Glutamatergic neuron (in vitro differentiated cells): ENCODE results near the gene RBM18. TPM values are rescaled to one million over a fixed set of nuclear protein-coding genes. Genes with fewer than 3 reads are reported as not detected.
A peak's percentile ranks its signal among the peaks of the same experiment; 100 is the strongest.

Experiments used
- DNase-seq: peaks from one replicate; pipeline ENCODE4 v3.0.0; 2022
- H3K27ac Mint-ChIP-seq: one replicate; pipeline ENCODE4 v1.8.0; 2020; ENCODE audit warnings: mild to moderate bottlenecking, mixed read lengths, inconsistent platforms; ENCODE audit not compliant: unreplicated experiment
- H3K27me3 Mint-ChIP-seq: one replicate; pipeline ENCODE4 v1.8.0; 2020; ENCODE audit warnings: mild to moderate bottlenecking, moderate library complexity, mixed read lengths, inconsistent platforms; ENCODE audit not compliant: unreplicated experiment
- H3K36me3 Mint-ChIP-seq: one replicate; pipeline ENCODE4 v1.8.0; 2020; ENCODE audit warnings: mild to moderate bottlenecking, mixed read lengths, inconsistent platforms; ENCODE audit not compliant: unreplicated experiment
- H3K4me1 Mint-ChIP-seq: one replicate; pipeline ENCODE4 v1.8.0; 2020; ENCODE audit warnings: mild to moderate bottlenecking, low read depth, mixed read lengths, inconsistent platforms; ENCODE audit not compliant: unreplicated experiment
- H3K4me3 Mint-ChIP-seq: one replicate; pipeline ENCODE4 v1.8.0; 2020; ENCODE audit warnings: mild to moderate bottlenecking, mixed read lengths, inconsistent platforms; ENCODE audit not compliant: unreplicated experiment
- H3K9me3 Mint-ChIP-seq: one replicate; pipeline ENCODE4 v1.8.0; 2020; ENCODE audit warnings: mild to moderate bottlenecking, moderate library complexity, mixed read lengths, inconsistent platforms; ENCODE audit not compliant: unreplicated experiment
- total RNA-seq: library from RNA; stranded (reverse); fragmentation: NEBNext Ultra II Directional; extraction: Animal tissue kit (Norgen Biotek cat#: 25700); gene quantifications from one replicate; pipeline ENCODE4 v1.2.1, GENCODE V29; 2021; ENCODE audit not compliant: unreplicated experiment
- TF ChIP-seq, protein P1 (sequence below): fragments of 200-600 bp; sonication (generic); IDR thresholded peaks from one replicate; pipeline ENCODE4 v1.5.0; 2021; ENCODE audit not compliant: partially characterized antibody, unreplicated experiment

Gene RBM18
- total RNA-seq, 1 donor from 2014 or later = 27.3 TPM

DNA sequence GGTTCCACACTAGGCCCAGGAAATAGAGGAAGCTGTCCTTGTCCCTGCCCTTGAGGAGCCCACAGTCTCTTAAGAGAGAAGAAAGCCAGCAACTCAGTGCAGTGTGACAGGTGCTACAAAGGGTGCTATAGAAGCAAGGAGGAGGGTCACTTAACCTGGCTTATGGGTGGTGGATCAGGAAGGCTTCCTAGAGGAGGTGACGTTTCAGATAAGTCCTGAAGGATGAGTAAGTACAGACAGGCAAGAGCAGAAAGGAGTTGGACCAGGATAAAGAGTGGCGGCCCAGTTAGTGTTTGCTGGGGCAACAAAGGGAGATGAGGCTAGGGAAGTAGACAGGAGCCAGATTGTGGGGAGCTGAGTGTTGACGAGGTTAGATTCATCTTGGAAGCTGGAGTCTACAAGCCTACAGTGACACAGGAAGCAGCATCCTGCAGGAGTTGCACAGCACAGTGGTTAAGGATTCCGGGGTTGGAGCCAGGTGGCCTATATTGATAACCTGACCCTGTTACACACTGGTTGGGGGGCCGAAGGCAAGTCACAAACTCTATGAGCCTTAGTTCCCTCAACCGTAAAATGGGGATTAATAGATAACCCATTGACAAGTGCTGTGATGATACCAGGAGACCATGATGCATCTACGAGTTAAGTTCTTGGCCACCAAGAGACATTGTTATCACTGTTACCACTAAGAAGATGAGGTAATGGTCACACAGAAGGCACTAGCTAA, 30.5 kb downstream of the RBM18 start:
- DNase-seq = no peak
- TF ChIP-seq, protein P1, sequence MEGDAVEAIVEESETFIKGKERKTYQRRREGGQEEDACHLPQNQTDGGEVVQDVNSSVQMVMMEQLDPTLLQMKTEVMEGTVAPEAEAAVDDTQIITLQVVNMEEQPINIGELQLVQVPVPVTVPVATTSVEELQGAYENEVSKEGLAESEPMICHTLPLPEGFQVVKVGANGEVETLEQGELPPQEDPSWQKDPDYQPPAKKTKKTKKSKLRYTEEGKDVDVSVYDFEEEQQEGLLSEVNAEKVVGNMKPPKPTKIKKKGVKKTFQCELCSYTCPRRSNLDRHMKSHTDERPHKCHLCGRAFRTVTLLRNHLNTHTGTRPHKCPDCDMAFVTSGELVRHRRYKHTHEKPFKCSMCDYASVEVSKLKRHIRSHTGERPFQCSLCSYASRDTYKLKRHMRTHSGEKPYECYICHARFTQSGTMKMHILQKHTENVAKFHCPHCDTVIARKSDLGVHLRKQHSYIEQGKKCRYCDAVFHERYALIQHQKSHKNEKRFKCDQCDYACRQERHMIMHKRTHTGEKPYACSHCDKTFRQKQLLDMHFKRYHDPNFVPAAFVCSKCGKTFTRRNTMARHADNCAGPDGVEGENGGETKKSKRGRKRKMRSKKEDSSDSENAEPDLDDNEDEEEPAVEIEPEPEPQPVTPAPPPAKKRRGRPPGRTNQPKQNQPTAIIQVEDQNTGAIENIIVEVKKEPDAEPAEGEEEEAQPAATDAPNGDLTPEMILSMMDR = no peak
- peaks cover 4% of the 10 kb centered on the region for H3K9me3 Mint-ChIP-seq
- peaks cover 12% of the 10 kb centered on the region for H3K4me1 Mint-ChIP-seq
- no peaks in the 10 kb centered on the region for H3K36me3 Mint-ChIP-seq
- H3K27me3 Mint-ChIP-seq = peaks cover 2% of the 10 kb centered on the region
- H3K27ac Mint-ChIP-seq = no peak overlapping the region
- no peak overlapping the region for H3K4me3 Mint-ChIP-seq

DNA sequence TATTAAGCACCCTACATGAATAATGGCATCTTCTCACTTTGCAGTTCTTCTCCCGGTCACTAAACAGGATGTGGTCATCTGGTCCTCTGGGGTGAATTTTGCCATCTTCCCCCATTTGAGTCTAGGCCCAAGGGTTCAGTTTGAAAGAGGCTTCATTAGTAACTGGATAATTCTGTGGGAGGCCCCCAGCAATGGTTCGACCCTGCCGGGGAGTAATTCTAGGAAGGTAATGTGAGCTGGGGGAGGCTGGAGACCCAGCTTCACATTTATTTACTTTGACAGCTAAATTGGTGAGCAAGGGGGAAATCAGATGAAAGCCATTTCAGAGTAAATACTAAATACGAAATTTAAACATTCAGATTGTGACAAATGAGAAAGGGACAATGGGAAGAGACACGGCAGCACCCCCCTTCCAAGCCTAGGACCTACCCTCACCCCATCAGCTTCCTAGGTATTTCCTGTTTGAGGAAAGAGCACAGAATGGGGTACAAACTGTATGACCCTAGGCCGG, 31.8 kb downstream of the RBM18 start:
- no peak overlapping the region for H3K27ac Mint-ChIP-seq
- H3K4me1 Mint-ChIP-seq = peaks cover 12% of the 10 kb centered on the region
- H3K4me3 Mint-ChIP-seq = no peak overlapping the region
- H3K36me3 Mint-ChIP-seq = no peaks in the 10 kb centered on the region
- H3K27me3 Mint-ChIP-seq = peaks cover 2% of the 10 kb centered on the region
- H3K9me3 Mint-ChIP-seq = peaks cover 2% of the 10 kb centered on the region
- TF ChIP-seq, protein P1 = no peak
- DNase-seq = no peak

DNA sequence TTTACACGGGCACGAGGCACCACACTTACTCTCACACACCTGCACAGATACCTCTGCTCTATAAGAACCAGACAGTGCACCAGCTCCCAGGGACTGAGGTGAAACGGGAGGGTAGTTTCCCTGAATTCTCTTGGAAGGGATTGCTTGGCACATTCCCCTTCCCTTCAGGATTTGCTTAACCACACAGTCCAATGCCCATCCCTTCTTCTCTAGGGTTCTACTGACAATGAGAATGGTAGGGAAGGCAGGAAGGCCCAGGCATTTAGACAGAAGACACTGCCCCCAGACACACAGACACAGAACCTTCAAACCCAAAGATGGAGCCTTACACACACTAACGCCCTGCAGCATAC, 35.2 kb downstream of the RBM18 start:
- no peak for DNase-seq
- H3K9me3 Mint-ChIP-seq = peaks cover 9% of the 10 kb centered on the region
- H3K27me3 Mint-ChIP-seq = peaks cover 23% of the 10 kb centered on the region
- TF ChIP-seq, protein P1 = no peak
- H3K4me1 Mint-ChIP-seq = peaks cover 9% of the 10 kb centered on the region
- no peak overlapping the region for H3K4me3 Mint-ChIP-seq
- H3K27ac Mint-ChIP-seq = no peak overlapping the region
- peaks cover 6% of the 10 kb centered on the region for H3K36me3 Mint-ChIP-seq

DNA sequence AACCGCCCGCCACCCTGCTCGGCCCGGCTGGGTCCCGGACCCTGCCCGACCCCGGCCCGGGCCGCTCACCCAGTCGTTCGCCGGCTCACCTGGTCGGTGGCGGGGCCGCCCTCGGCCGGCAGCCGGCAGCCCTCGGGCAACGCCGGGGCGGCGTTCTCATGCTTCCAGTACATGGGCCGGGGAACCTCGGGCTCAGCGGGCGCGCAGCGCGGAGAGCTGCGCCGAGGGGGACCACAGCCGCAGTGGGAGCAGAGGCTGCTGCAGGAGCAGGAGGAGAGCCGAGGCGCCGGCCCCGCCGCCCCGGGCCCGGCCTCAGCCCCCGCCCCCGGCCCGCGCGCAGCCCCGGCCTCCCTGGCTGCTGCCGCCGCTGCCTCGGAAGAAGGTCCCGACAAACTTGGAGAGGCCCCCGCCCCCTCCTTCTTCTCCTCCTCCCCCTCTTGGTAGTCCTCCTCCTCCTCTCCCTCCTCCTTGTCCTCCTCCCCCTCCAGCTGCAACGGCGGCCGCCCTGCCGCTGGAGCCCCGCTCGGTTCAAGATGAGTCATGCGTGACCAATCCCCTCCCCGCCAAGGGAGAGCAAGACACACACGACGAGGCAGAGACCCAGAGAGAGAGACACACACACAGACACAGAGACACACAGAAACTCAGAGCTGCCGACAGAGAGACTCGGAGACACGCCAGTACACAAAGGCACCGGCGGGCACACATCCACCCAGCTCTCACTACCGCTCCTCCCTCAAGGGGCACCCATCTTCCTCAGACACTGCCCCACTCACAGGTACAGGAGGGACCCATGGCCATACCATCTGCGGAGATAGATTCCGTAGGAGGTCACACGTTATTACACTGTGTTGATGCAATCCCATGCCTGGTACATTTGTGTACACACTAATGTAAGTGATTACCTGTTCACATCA, 35.8 kb downstream of the RBM18 start, which contains the start of gene LHX6:
TSS of gene LHX6 (minus strand) at position 390 of the 917 bp plus-strand sequence. CDS start at position 173, 217 bp downstream.
- Mint-ChIP-seq H3K27me3 (peaks cover 25% of the 10 kb centered on the region), H3K4me3 (peak within 1 kb of the TSS; percentile 57), H3K4me1 (peaks cover 10% of the 10 kb centered on the region), H3K27ac (no peak within 1 kb of the TSS), H3K9me3 (peaks cover 7% of the 10 kb centered on the region), H3K36me3 (peaks cover 10% of the 10 kb centered on the region)
- TF ChIP-seq, protein P1 = no peak
- DNase-seq = peak; percentile 44

DNA sequence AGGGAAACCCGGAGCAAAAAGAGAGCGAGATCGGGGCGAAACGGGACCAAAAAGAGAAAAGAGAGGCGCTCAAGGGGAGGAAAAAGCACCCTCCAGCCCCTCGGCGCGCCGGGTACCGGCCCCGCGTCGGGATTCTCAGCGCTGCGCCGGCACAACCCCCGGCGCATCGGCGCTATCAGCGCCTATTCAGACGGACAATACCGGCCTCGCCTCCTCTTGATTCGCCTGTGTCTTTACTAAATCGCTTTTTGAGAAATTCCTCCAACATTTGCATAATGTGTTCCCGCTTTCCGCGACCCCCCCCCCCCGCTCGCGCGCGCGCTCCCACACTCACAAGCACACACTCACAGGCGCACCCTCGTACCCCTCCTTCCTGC, 36.5 kb downstream of the RBM18 start:
- peaks cover 7% of the 10 kb centered on the region for H3K9me3 Mint-ChIP-seq
- peaks cover 10% of the 10 kb centered on the region for H3K4me1 Mint-ChIP-seq
- TF ChIP-seq, protein P1 = no peak
- H3K27ac Mint-ChIP-seq = no peak overlapping the region
- peaks cover 10% of the 10 kb centered on the region for H3K36me3 Mint-ChIP-seq
- no peak for DNase-seq
- peak overlapping the region; percentile 57 for H3K4me3 Mint-ChIP-seq
- peaks cover 30% of the 10 kb centered on the region for H3K27me3 Mint-ChIP-seq
